Fibroblast of villous mesenchyme (primary cell): ENCODE measurements around the gene IVNS1ABP. TPM values are rescaled to one million over a fixed set of nuclear protein-coding genes. Genes with fewer than 3 reads are reported as not detected.

ENCODE experiments used
- DNase-seq: peaks from one replicate; pipeline ENCODE4 v3.0.0-alpha.2; 2010; ENCODE audit warnings: low read depth
- H3K4me3 ChIP-seq: 2 replicates; pipeline ENCODE4 v1.5.1; 2011; ENCODE audit warnings: low read depth, mild to moderate bottlenecking, low read length
- CTCF ChIP-seq: IDR thresholded peaks from 2 replicates; pipeline ENCODE4 v1.5.1; 2012; ENCODE audit warnings: low read depth, mild to moderate bottlenecking, low read length; ENCODE audit not compliant: insufficient read depth
- total RNA-seq: library from RNA; depleted of rRNA; stranded (reverse); fragments of >200 nt; gene quantifications from 2 replicates; pipeline ENCODE4 v1.2.3, GENCODE V29; 2012

IVNS1ABP gene
- total RNA-seq, 1 donor: 76.0 TPM

- no peak for TF ChIP-seq CTCF
- no peak overlapping the region for H3K4me3 ChIP-seq
- no peak for DNase-seq
Observed at GRCh38 chr1:185295091-185295490, 22.0 kb downstream of the IVNS1ABP start.

GRCh38 chr1:185293967-185294542 lies 23.0 kb downstream of the IVNS1ABP start:
- H3K4me3 ChIP-seq: no peak overlapping the region
- TF ChIP-seq CTCF: no peak
- DNase-seq: no peak

- H3K4me3 ChIP-seq: no peak overlapping the region
- no peak for TF ChIP-seq CTCF
- DNase-seq: no peak
Observed at GRCh38 chr1:185292237-185292636, 24.8 kb downstream of the IVNS1ABP start.

- DNase-seq: no peak
- no peak for TF ChIP-seq CTCF
- no peak overlapping the region for H3K4me3 ChIP-seq
Observed at GRCh38 chr1:185291652-185292051, 25.4 kb downstream of the IVNS1ABP start.

- no peak for TF ChIP-seq CTCF
Observed at GRCh38 chr1:185291159-185291558, 25.9 kb downstream of the IVNS1ABP start.

GRCh38 chr1:185289880-185290279 lies 27.2 kb downstream of the IVNS1ABP start:
- H3K4me3 ChIP-seq: no peak overlapping the region
- no peak for TF ChIP-seq CTCF
- DNase-seq: no peak

More at GRCh38 chr1:185291159-185291558, 25.9 kb downstream of the IVNS1ABP start:
- H3K4me3 ChIP-seq: no peak overlapping the region
- no peak for DNase-seq

DNA sequence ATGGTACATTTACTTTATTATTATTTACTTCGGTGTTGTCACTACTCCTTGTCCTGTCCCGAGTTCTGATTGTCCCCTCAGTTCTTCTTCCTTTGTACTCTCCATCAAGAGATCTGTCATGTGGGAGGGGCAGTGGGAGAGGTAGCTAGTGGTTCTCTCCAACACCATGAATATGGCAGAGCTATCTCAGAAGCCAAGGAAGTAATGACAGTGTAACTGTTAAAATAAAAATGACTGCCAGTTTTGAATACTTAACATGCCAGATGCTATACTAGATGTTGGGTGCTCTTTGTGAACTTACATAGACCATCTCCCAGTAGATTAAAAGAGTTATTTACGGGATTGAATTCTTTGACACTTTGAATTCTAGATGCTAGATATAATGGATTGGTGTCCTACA lies 28.6 kb downstream of the IVNS1ABP start:
- no peak for TF ChIP-seq CTCF
- no peak for DNase-seq

More for the DNA sequence above, 28.6 kb downstream of the IVNS1ABP start:
- H3K4me3 ChIP-seq: no peak overlapping the region
